AG10803 (cell line): ENCODE measurements around the gene KDM5A.
"Not testable (repeated sequence)": the region's sequence is repeated elsewhere in the genome, so short reads cannot be mapped to it uniquely, and the experiment has no call there.

Source experiments
- DNase-seq: peaks from one replicate; pipeline ENCODE4 v3.0.0; 2010; ENCODE audit warnings: low read depth
- H3K4me3 ChIP-seq: 2 replicates; pipeline ENCODE4 v1.5.1; 2011; ENCODE audit warnings: mild to moderate bottlenecking, low read length, control low read depth
- TF ChIP-seq, protein P1 (sequence below): conservative IDR thresholded peaks from 2 replicates; pipeline ENCODE4 v1.5.1; 2011; ENCODE audit warnings: mild to moderate bottlenecking, low read length, control low read depth, inconsistent platforms

Gene KDM5A

DNA sequence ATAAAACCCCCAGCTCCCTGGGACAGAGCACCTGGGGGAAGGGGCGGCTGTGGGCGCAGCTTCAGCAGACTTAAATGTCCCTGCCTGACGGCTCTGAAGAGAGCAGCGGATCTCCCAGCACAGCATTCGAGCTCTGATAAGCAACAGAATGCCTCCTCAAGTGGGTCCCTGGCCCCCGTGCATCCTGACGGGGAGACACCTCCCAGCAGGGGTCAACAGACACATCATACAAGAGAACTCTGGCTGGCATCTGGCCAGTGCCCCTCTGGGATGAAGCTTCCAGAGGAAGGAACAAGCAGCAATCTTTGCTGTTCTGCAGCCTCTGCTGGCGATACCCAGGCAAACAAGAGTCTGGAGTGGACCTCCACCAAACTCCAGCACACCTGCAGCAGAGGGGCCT lies 91.1 kb downstream of the KDM5A start:
- not testable (repeated sequence) for DNase-seq

GRCh38 chr12:295132-295531 lies 94.0 kb downstream of the KDM5A start:
- no peak overlapping the region for H3K4me3 ChIP-seq
- no peak for DNase-seq
- TF ChIP-seq, protein P1, sequence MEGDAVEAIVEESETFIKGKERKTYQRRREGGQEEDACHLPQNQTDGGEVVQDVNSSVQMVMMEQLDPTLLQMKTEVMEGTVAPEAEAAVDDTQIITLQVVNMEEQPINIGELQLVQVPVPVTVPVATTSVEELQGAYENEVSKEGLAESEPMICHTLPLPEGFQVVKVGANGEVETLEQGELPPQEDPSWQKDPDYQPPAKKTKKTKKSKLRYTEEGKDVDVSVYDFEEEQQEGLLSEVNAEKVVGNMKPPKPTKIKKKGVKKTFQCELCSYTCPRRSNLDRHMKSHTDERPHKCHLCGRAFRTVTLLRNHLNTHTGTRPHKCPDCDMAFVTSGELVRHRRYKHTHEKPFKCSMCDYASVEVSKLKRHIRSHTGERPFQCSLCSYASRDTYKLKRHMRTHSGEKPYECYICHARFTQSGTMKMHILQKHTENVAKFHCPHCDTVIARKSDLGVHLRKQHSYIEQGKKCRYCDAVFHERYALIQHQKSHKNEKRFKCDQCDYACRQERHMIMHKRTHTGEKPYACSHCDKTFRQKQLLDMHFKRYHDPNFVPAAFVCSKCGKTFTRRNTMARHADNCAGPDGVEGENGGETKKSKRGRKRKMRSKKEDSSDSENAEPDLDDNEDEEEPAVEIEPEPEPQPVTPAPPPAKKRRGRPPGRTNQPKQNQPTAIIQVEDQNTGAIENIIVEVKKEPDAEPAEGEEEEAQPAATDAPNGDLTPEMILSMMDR = no peak

More for the DNA sequence above, 91.1 kb downstream of the KDM5A start:
- H3K4me3 ChIP-seq = not testable (repeated sequence)

DNA sequence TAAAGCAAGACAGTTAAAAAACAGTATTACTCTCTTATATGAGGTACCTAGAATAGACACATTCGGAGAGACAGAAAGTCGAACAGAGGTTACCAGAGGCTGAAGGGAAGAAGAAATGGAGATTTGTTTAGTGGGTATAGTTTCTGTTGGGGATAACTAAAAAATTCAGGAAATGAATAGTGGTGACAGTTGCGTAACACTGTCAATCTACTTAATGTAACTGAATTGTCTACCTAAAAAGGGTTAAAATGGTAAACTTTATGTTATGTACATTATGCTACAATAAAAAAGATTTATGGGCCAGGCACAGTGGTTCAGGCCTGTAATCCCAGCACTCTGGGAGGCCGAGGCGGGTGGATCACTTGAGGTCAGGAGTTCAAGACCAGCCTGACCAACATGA lies 95.9 kb downstream of the KDM5A start:
- no peak overlapping the region for H3K4me3 ChIP-seq
- TF ChIP-seq, protein P1 = no peak
- DNase-seq = no peak

DNA sequence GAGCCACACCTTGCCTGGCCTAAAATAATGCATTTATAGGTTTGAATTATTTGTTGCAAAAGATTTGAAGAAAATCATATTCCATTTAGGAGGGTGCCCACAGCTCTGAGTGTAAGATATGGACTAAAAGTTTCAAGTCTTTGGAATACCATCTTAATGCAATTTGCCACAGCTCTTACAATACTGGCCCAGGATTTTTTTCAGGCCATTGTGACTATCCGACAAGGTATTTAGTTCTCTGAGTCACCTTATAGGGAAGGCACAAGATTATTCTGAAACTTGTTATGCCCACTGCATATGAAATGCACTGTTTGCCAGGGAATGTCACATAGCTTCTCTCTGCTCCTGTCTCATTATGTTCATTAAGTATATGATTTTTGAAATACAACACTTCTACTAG lies 96.9 kb downstream of the KDM5A start:
- H3K4me3 ChIP-seq = no peak overlapping the region
- peak; percentile 31 for DNase-seq
- TF ChIP-seq, protein P1 = no peak

GRCh38 chr12:291153-291723 lies 97.9 kb downstream of the KDM5A start:
- peak; percentile 13 for DNase-seq

GRCh38 chr12:288687-289086 lies 100.4 kb downstream of the KDM5A start:
- no peak overlapping the region for H3K4me3 ChIP-seq
- TF ChIP-seq, protein P1 = no peak
- DNase-seq = peak; percentile 78

More at GRCh38 chr12:291153-291723, 97.9 kb downstream of the KDM5A start:
- no peak overlapping the region for H3K4me3 ChIP-seq
- TF ChIP-seq, protein P1 = no peak

DNA sequence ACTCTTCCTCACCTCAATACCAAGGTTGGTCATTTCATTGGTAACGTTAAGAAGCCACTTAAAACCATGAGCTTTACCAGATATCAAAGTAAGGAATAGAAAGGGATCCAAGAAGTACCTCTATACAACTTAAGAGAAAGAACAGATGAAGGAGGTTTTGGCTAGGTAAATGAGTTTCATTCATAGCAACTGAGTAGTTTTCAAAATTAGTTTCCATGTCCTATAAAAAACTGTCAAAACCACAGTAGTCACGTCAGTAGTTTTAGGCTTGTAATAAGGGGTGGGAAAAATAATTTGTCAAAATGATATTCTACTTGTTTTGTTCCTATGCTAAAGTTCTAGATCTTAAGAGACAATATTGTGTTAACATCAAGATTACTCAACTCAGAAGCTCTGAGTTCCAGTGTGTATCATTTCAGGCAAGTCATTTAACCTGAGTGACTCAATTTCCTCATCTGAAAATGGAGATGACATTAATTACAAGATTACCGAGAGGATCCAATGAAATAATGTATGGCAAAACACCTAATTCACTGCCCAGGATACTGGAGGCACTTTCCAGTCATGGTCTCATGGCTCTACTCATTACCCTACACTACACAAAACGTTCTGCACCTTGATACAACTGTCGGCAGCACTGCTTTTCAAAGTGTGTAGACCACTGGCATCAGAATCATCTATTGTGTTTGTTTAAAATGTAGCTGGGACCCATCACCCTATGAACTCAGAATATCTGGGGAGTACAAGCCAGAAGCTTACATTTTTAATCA lies 102.4 kb downstream of the KDM5A start:
- DNase-seq = no peak
- TF ChIP-seq, protein P1 = no peak
- no peak overlapping the region for H3K4me3 ChIP-seq
